Tibial nerve (tissue), 4 donors: Measurements from ENCODE around the gene NPAS1. TPM values are rescaled to one million over a fixed set of nuclear protein-coding genes. Genes with fewer than 3 reads are reported as not detected.

Source experiments
- DNase-seq, 2 donors: peaks; one replicate each; pipeline ENCODE4 v3.0.0-alpha.2; 2019; ENCODE audit warnings: low spot score in 2 of 2
- H3K27ac ChIP-seq, 4 donors: fragments of 200-600 bp; sonication (generic) in 3 of 4; one replicate each; pipeline ENCODE4 v1.5.1; 2017 to 2019; ENCODE audit warnings: mild to moderate bottlenecking in 1 of 4
- H3K27me3 ChIP-seq, 2 donors: fragments of 200-600 bp; sonication (generic) in 1 of 2; one replicate each; pipeline versions ENCODE4 v1.5.1 to v1.6.0; 2017 to 2019
- H3K36me3 ChIP-seq, 3 donors: fragments of 200-600 bp; sonication (generic); one replicate each; pipeline ENCODE4 v1.5.1; 2018 to 2019
- H3K4me1 ChIP-seq, 4 donors: fragments of 200-600 bp; sonication (generic) in 3 of 4; one replicate each; pipeline ENCODE4 v1.5.1; 2017 to 2019
- H3K4me3 ChIP-seq, 4 donors: fragments of 200-600 bp; sonication (generic) in 3 of 4; one replicate each; pipeline ENCODE4 v1.5.1; 2017 to 2019; ENCODE audit warnings: mild to moderate bottlenecking in 1 of 4, moderate library complexity in 1 of 4
- H3K9me3 ChIP-seq, 4 donors: fragments of 200-600 bp; sonication (generic) in 3 of 4; one replicate each; pipeline ENCODE4 v1.5.1; 2017 to 2019
- EP300 ChIP-seq, 2 donors: sonication (generic); formaldehyde crosslinking; IDR thresholded peaks; one replicate each; pipeline ENCODE4 v1.6.1; 2017; ENCODE audit warnings: antibody characterized with exemption in 2 of 2, mild to moderate bottlenecking in 1 of 2
- POLR2A ChIP-seq, 2 donors: fragments of 450-650 bp; IDR thresholded peaks; one replicate each; pipeline ENCODE4 v1.6.1; 2017; ENCODE audit warnings: antibody characterized with exemption in 2 of 2, mild to moderate bottlenecking in 2 of 2, moderate library complexity in 2 of 2
- WGBS, 2 donors: methylation state at CpG; one replicate each; pipeline ENCODE4 v1.1.5; 2018; 5-methylcytosine and 5-hydroxymethylcytosine counted together
- total RNA-seq, 4 donors: library from RNA; depleted of rRNA; stranded (reverse); fragments of >200 nt; gene quantifications; one replicate each; pipeline ENCODE4 v1.1.0, GENCODE V29; 2016
- TF ChIP-seq, protein P1 (sequence below), 5 experiments: fragments of 200-600 bp in 3 of 5; fragments of 450-650 bp in 2 of 5; sonication (generic) in 3 of 5; IDR thresholded peaks; one replicate each; pipeline ENCODE4 v1.5.1; 2016 to 2019; ENCODE audit warnings: antibody characterized with exemption in 5 of 5, mild to moderate bottlenecking in 3 of 5, moderate library complexity in 2 of 5

Gene NPAS1
- total RNA-seq, 4 donors from 2014 or later = 0.39 to 0.42 TPM; not detected in 2

GRCh38 chr19:47093841-47094240 is 74.2 kb downstream of the NPAS1 start:
- no peak overlapping the region for H3K4me3 ChIP-seq
- 79 to 80% methylated on average over 10 of the region's 10 CpGs for WGBS, 2 donors
- H3K9me3 ChIP-seq = no peaks in the 10 kb centered on the region
- peaks cover 0 to 48% (median 6%) of the 10 kb centered on the region in 3 donors for H3K36me3 ChIP-seq
- DNase-seq = no peak
- H3K4me1 ChIP-seq = peaks cover 0 to 58% (median 44%) of the 10 kb centered on the region in 4 donors
- TF ChIP-seq POLR2A (IDR thresholded peaks at IDR 0.05) (no peak), EP300 (IDR thresholded peaks at IDR 0.05) (no peak)
- TF ChIP-seq, protein P1, sequence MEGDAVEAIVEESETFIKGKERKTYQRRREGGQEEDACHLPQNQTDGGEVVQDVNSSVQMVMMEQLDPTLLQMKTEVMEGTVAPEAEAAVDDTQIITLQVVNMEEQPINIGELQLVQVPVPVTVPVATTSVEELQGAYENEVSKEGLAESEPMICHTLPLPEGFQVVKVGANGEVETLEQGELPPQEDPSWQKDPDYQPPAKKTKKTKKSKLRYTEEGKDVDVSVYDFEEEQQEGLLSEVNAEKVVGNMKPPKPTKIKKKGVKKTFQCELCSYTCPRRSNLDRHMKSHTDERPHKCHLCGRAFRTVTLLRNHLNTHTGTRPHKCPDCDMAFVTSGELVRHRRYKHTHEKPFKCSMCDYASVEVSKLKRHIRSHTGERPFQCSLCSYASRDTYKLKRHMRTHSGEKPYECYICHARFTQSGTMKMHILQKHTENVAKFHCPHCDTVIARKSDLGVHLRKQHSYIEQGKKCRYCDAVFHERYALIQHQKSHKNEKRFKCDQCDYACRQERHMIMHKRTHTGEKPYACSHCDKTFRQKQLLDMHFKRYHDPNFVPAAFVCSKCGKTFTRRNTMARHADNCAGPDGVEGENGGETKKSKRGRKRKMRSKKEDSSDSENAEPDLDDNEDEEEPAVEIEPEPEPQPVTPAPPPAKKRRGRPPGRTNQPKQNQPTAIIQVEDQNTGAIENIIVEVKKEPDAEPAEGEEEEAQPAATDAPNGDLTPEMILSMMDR (IDR thresholded peaks at IDR 0.05) = no peak
- H3K27me3 ChIP-seq = no peaks in the 10 kb centered on the region
- peak overlapping the region in 3 of 4 donors; percentile 70 to 80 (median 74) for H3K27ac ChIP-seq

GRCh38 chr19:47094557-47095475 is 75.2 kb downstream of the NPAS1 start:
- Histone ChIP-seq H3K27ac (peak overlapping the region in 3 of 4 donors; percentile 74 to 89 (median 80)), H3K36me3 (peaks cover 0 to 38% (median 2%) of the 10 kb centered on the region in 3 donors), H3K4me3 (no peak overlapping the region), H3K4me1 (peaks cover 0 to 65% (median 48%) of the 10 kb centered on the region in 4 donors), H3K27me3 (no peaks in the 10 kb centered on the region), H3K9me3 (no peaks in the 10 kb centered on the region)
- no peak for DNase-seq
- TF ChIP-seq POLR2A (IDR thresholded peaks at IDR 0.05) (no peak), EP300 (IDR thresholded peaks at IDR 0.05) (no peak)
- TF ChIP-seq, protein P1 (IDR thresholded peaks at IDR 0.05) = no peak
- WGBS, 2 donors = 65 to 71% methylated on average over 11 to 15 of the region's 15 CpGs

Other genes starting within 250 kb of the NPAS1 start
- 100 to 1,000 TPM in 1 of 4 donors, 10 to 100 TPM in 3; 76.8 to 107 (median 83.4) TPM for gene SLC1A5, start 231.2 kb upstream of the NPAS1 start, total RNA-seq
- 100 to 1,000 TPM in 1 of 4 donors, 10 to 100 TPM in 3; 32.1 to 108 (median 64.6) TPM for gene AP2S1, start 169.0 kb upstream of the NPAS1 start, total RNA-seq
- gene ARHGAP35, start 158.8 kb upstream of the NPAS1 start, total RNA-seq = 10 to 100 TPM; 43.3 to 50.3 (median 48.6) TPM
- 10 to 100 TPM; 37.5 to 78.5 (median 66.8) TPM for gene TMEM160, start 28.8 kb downstream of the NPAS1 start, total RNA-seq
- 10 to 100 TPM; 25.5 to 40.4 (median 34.2) TPM for gene ZC3H4, start 93.9 kb downstream of the NPAS1 start, total RNA-seq
- gene SAE1, start 111.0 kb downstream of the NPAS1 start, total RNA-seq = 10 to 100 TPM; 37.9 to 66.9 (median 50.8) TPM
- gene BBC3, start 211.4 kb downstream of the NPAS1 start, total RNA-seq = 10 to 100 TPM in 1 of 4 donors, 1 to 10 TPM in 3; 2.8 to 11.0 (median 6.3) TPM
- gene CCDC9, start 236.7 kb downstream of the NPAS1 start, total RNA-seq = 10 to 100 TPM; 23.8 to 39.0 (median 32.7) TPM